HUES48 (cell line): Measurements from ENCODE around the gene NDUFAF8.

ENCODE experiments used
- H3K27ac ChIP-seq: one replicate; pipeline ENCODE4 v1.7.0; 2013; ENCODE audit warnings: low read depth, low read length, inconsistent platforms
- H3K27me3 ChIP-seq: 2 replicates; pipeline ENCODE4 v1.6.1; 2013; ENCODE audit warnings: mild to moderate bottlenecking, low read length; ENCODE audit not compliant: control insufficient read depth, insufficient read depth
- H3K36me3 ChIP-seq: 2 replicates; pipeline ENCODE4 v1.6.1; 2013; ENCODE audit warnings: low read length; ENCODE audit not compliant: control insufficient read depth, insufficient read depth
- H3K4me1 ChIP-seq: 2 replicates; pipeline ENCODE4 v1.6.1; 2013; ENCODE audit warnings: mild to moderate bottlenecking, low read length; ENCODE audit not compliant: control insufficient read depth, insufficient read depth
- H3K4me3 ChIP-seq: 2 replicates; pipeline ENCODE4 v1.5.1; 2013; ENCODE audit warnings: mild to moderate bottlenecking, low read depth, low read length
- H3K9ac ChIP-seq: 2 replicates; pipeline ENCODE4 v1.6.1; 2013; ENCODE audit warnings: mild to moderate bottlenecking, low read depth, low read length, moderate library complexity
- H3K9me3 ChIP-seq: 2 replicates; pipeline ENCODE4 v1.6.1; 2013; ENCODE audit warnings: low read length; ENCODE audit not compliant: control insufficient read depth, insufficient read depth

The NDUFAF8 gene

GRCh38 chr17:81256616-81257015 is 17.5 kb downstream of the NDUFAF8 start:
- no peaks in the 10 kb centered on the region for H3K27me3 ChIP-seq
- no peak overlapping the region for H3K4me3 ChIP-seq
- no peak overlapping the region for H3K27ac ChIP-seq
- H3K36me3 ChIP-seq: peaks cover 24% of the 10 kb centered on the region
- no peak overlapping the region for H3K9ac ChIP-seq
- no peaks in the 10 kb centered on the region for H3K4me1 ChIP-seq
- no peaks in the 10 kb centered on the region for H3K9me3 ChIP-seq

DNA sequence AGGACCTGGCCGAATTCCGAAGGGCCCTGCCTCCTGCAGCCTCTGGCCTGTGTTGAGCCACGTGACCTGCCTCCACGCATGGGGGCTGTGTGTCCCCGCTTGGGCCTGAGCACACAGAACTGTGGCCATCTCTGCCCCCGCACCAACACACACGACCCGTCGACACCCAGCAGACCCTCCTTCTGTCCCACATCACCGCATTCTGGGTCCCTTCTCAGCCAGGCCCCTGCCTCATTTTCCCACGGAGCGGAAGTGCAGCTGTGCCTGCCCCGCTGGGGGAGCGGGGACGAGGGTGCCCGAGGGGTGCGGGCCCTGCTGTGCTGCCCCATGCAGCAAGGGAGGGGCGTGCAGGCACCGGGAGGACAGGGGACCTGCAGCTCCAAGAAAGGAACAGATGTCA is 18.4 kb downstream of the NDUFAF8 start:
- Histone ChIP-seq H3K27ac (no peak overlapping the region), H3K9me3 (no peaks in the 10 kb centered on the region), H3K4me3 (no peak overlapping the region), H3K4me1 (no peaks in the 10 kb centered on the region), H3K27me3 (no peaks in the 10 kb centered on the region), H3K9ac (no peak overlapping the region), H3K36me3 (peaks cover 26% of the 10 kb centered on the region)

- Histone ChIP-seq H3K27me3 (no peaks in the 10 kb centered on the region), H3K4me1 (no peaks in the 10 kb centered on the region), H3K4me3 (no peak overlapping the region), H3K9me3 (no peaks in the 10 kb centered on the region), H3K9ac (no peak overlapping the region), H3K27ac (no peak overlapping the region), H3K36me3 (peaks cover 22% of the 10 kb centered on the region)
Observed at GRCh38 chr17:81258292-81258691, 19.2 kb downstream of the NDUFAF8 start.

DNA sequence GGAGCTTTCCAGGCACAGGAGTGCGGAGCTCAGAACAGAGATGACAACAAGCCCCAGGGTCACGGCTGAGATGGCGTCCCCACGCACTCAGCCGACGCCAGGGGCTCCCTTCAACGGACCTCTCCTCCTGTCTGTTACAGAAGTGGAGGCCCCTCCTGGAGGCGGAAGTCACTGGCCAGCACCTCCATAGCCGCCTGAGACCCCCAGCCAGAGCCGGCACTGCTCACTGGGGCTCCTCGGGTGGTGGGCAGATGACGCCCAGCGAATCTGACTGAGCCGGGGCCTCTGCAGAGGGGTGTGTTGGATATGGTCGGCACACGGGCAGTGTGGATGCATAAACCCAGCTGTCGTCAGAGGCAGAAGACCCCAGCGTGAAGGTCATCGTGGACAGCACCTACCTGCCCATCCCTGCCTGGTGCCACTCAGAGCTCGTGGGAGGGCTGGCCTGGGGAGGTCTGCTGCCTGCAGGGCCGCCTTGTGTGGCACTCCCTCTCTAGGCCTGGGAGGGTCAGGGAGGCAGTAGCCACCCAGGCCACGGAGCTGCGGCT is 20.0 kb downstream of the NDUFAF8 start:
- Histone ChIP-seq H3K9ac (no peak overlapping the region), H3K27me3 (no peaks in the 10 kb centered on the region), H3K36me3 (peaks cover 22% of the 10 kb centered on the region), H3K27ac (no peak overlapping the region), H3K9me3 (no peaks in the 10 kb centered on the region), H3K4me3 (no peak overlapping the region), H3K4me1 (no peaks in the 10 kb centered on the region)

DNA sequence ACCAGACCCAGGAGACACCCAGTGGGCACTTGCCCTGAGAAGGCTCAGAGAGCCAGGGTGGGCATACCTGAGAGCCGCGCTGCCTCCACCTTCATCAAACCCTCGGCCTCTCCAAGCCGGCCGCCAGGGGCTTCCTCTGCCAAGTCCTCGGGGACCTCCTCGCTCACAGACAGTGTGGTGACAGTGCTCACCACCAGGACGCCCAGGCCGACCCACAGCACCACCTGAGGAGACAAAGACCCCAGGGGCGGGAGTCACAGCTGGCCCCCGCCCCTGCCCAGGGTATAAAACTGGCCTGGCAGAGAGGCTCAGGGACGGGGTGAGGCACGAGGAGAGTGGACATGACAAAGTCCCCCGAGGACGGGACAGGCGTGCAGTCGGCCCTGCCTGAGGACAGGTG is 21.1 kb downstream of the NDUFAF8 start:
- Histone ChIP-seq H3K27ac (no peak overlapping the region), H3K9me3 (no peaks in the 10 kb centered on the region), H3K36me3 (peaks cover 22% of the 10 kb centered on the region), H3K27me3 (no peaks in the 10 kb centered on the region), H3K9ac (no peak overlapping the region), H3K4me1 (no peaks in the 10 kb centered on the region), H3K4me3 (no peak overlapping the region)

DNA sequence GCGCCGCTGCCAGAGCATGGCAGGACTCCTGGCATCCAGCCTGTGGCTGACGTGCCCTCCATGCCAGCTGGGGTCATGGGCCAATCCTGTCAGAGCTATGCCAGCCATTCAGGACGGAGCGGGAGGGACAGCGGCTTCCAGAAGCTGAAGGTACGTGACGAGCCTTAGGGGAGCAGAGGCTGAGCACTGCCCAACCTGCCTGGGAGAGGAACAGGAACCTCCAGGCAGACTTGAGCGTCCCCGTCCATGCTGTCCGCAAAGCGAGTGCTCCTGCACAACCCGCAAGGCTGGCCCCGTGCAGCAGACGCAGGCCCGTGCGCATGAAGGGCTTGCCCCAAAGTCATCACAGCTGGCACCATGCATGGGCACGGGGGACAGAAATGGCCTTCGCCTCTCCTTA is 21.5 kb downstream of the NDUFAF8 start:
- peaks cover 22% of the 10 kb centered on the region for H3K36me3 ChIP-seq
- no peaks in the 10 kb centered on the region for H3K9me3 ChIP-seq
- H3K9ac ChIP-seq: no peak overlapping the region
- H3K4me1 ChIP-seq: no peaks in the 10 kb centered on the region
- H3K27ac ChIP-seq: no peak overlapping the region
- no peak overlapping the region for H3K4me3 ChIP-seq
- no peaks in the 10 kb centered on the region for H3K27me3 ChIP-seq

DNA sequence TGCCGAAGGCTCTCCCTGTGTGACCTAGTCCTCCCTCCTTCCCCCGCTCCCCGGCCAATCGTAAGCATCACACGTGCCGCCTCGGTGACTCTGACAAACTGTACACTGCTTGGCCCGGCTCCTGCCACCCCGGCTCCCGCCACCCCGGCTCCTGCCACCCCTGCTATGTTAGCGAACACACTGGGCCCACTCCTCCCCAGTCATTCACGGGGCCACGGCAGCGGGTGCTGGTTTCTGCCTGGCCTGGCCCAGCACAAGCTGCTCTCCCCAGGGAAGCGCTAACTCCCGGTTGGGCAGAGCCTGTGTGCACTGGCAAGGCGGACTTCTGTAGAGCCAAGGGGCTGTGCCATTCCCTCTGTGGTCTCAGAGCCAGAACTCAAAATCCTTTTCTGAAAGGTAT is 22.0 kb downstream of the NDUFAF8 start:
- Histone ChIP-seq H3K4me3 (no peak overlapping the region), H3K4me1 (no peaks in the 10 kb centered on the region), H3K9me3 (no peaks in the 10 kb centered on the region), H3K36me3 (peaks cover 22% of the 10 kb centered on the region), H3K27ac (no peak overlapping the region), H3K9ac (no peak overlapping the region), H3K27me3 (no peaks in the 10 kb centered on the region)

DNA sequence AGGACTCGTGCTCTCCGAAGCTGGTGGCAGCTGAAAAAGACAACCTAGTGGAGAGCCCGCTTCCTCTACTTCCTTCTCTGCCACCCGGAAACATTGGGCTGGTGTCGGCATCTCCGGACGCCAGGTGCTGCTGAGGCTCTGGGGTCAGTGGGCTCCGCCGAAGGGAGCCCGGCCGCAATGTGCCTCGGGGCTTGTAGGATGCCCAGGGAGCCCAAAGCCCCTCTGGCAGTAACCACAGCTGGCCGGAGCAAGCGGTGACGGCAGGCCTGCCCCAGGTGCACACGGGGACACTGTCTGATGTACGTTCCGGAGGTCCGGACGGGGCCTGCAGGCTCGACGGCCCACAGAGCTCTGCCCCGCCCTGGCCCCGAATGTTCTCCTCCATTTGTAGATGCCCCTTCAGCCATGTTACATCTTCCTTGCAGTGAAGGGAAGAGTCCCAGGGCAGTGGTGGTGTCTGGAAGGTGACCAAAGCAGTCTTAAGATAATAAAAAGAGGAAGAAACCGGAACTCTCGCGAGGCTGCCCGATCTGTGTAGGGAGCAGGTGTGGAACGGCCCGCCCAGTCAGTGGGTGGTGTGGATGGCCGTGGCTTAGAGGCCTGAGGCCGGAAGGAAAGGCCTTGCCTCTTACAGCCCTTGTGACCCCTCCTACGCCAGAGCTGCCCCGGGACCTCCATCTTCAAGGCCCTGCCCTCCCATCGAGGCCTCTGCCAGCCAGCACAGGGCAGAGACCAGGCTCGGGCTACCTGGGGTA is 22.6 kb downstream of the NDUFAF8 start:
- H3K27me3 ChIP-seq: no peaks in the 10 kb centered on the region
- no peak overlapping the region for H3K4me3 ChIP-seq
- no peaks in the 10 kb centered on the region for H3K9me3 ChIP-seq
- H3K36me3 ChIP-seq: peaks cover 22% of the 10 kb centered on the region
- H3K9ac ChIP-seq: no peak overlapping the region
- H3K27ac ChIP-seq: no peak overlapping the region
- H3K4me1 ChIP-seq: no peaks in the 10 kb centered on the region

GRCh38 chr17:81263371-81264181 is 24.5 kb downstream of the NDUFAF8 start:
- no peak overlapping the region for H3K4me3 ChIP-seq
- no peaks in the 10 kb centered on the region for H3K4me1 ChIP-seq
- no peak overlapping the region for H3K9ac ChIP-seq
- H3K9me3 ChIP-seq: no peaks in the 10 kb centered on the region
- no peak overlapping the region for H3K27ac ChIP-seq
- peaks cover 26% of the 10 kb centered on the region for H3K36me3 ChIP-seq
- no peaks in the 10 kb centered on the region for H3K27me3 ChIP-seq

DNA sequence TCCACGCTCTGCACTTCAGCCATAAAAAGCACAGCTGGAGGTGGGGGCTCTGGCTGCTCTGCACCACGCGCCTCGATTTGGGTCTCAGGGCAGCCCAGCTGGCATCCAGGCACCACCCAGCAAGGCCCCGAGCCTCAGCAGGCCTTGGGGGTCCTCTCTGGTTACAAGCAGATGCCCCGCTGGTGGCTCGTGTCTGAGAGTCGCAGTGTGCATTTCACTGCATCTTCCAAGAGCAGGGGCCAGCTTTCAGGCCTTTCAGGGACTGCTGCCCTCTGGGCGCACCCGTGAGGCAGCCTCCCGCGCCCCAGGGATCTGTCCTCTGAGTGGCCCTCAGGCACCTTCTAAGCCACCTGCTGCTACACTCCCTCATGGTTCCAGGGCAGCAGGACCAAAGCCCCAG is 25.5 kb downstream of the NDUFAF8 start:
- Histone ChIP-seq H3K4me3 (no peak overlapping the region), H3K4me1 (no peaks in the 10 kb centered on the region), H3K27me3 (no peaks in the 10 kb centered on the region), H3K36me3 (peaks cover 24% of the 10 kb centered on the region), H3K9me3 (no peaks in the 10 kb centered on the region), H3K9ac (no peak overlapping the region), H3K27ac (no peak overlapping the region)

DNA sequence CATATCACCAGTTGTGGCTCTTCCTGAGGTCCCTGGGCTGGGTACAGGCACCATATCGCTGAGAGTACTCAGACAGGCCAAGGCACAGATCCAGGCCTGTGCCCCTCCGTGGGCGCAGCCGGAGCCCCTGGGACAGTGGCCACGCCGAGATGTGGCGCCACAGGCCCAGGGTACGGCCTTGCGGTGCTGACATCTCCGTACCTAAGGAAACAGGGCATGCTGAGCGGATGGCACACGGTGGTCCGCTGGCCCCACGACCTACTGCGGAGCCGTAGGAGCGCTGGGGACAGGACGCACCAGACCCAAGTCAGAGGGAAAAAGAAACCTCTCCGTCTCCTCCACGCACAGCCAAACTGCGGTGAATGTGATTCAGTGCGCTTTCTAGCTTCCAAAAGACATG is 26.5 kb downstream of the NDUFAF8 start:
- H3K9ac ChIP-seq: no peak overlapping the region
- H3K27ac ChIP-seq: no peak overlapping the region
- H3K27me3 ChIP-seq: no peaks in the 10 kb centered on the region
- H3K36me3 ChIP-seq: peaks cover 26% of the 10 kb centered on the region
- H3K9me3 ChIP-seq: no peaks in the 10 kb centered on the region
- no peak overlapping the region for H3K4me3 ChIP-seq
- no peaks in the 10 kb centered on the region for H3K4me1 ChIP-seq
